Prostate gland (tissue), 1 donor: Measurements from ENCODE around the gene NDUFA13.

Experiments used
- POLR2A ChIP-seq: fragments of 450-650 bp; IDR thresholded peaks from one replicate; pipeline ENCODE4 v1.6.1; 2016; ENCODE audit warnings: antibody characterized with exemption, mild to moderate bottlenecking
- POLR2AphosphoS5 ChIP-seq: sonication (generic); formaldehyde crosslinking; IDR thresholded peaks from one replicate; pipeline ENCODE4 v1.6.1; 2017; ENCODE audit warnings: antibody characterized with exemption

- TF ChIP-seq POLR2AphosphoS5: no peak
- TF ChIP-seq POLR2A: no peak
These were observed 964 bp upstream of the NDUFA13 start, which contains the start of gene TSSK6 for GRCh38 chr19:19514881-19515641.
